Tibial artery (tissue), 4 donors: Measurements from ENCODE around the gene SCG5.
"Not testable (repeated sequence)": the region's sequence is repeated elsewhere in the genome, so short reads cannot be mapped to it uniquely, and the experiment has no call there.

ENCODE experiments used
- DNase-seq, 2 donors: peaks; one replicate each; pipeline ENCODE4 v3.0.0-alpha.2; 2019
- H3K27ac ChIP-seq, 2 donors: fragments of 200-600 bp; sonication (generic) in 1 of 2; 1 replicate in 1 of 2; 2 replicates in 1 of 2; pipeline ENCODE4 v1.5.1; 2018 to 2019; ENCODE audit warnings: mild to moderate bottlenecking in 1 of 2
- H3K27me3 ChIP-seq, 2 donors: fragments of 200-600 bp; sonication (generic) in 1 of 2; one replicate each; pipeline versions ENCODE4 v1.5.1 to v1.6.0; 2016 to 2019
- H3K36me3 ChIP-seq, 3 donors: fragments of 200-600 bp; sonication (generic) in 2 of 3; one replicate each; pipeline ENCODE4 v1.5.1; 2016 to 2019; ENCODE audit warnings: mild to moderate bottlenecking in 2 of 3
- H3K4me1 ChIP-seq, 4 donors: fragments of 200-600 bp; sonication (generic) in 2 of 4; 1 replicate in 3 of 4; 2 replicates in 1 of 4; pipeline ENCODE4 v1.5.1; 2016 to 2019
- H3K4me3 ChIP-seq, 2 donors: fragments of 200-600 bp; sonication (generic) in 1 of 2; 1 replicate in 1 of 2; 2 replicates in 1 of 2; pipeline ENCODE4 v1.5.1; 2018 to 2019; ENCODE audit warnings: mild to moderate bottlenecking in 2 of 2
- H3K9me3 ChIP-seq, 3 donors: fragments of 200-600 bp; sonication (generic) in 1 of 3; one replicate each; pipeline ENCODE4 v1.5.1; 2016 to 2019
- intact Hi-C: fragments of 100-400 bp; cut with DNase I; formaldehyde crosslinking; loops from one replicate; pipeline ENCODE4 v1.15.0; 2023; ENCODE audit warnings: low total_unique reads
- TF ChIP-seq, protein P1 (sequence below), 2 experiments: fragments of 200-600 bp in 1 of 2; fragments of 450-650 bp in 1 of 2; IDR thresholded peaks; one replicate each; pipeline ENCODE4 v1.5.1; 2017 to 2019; ENCODE audit warnings: antibody characterized with exemption in 2 of 2, mild to moderate bottlenecking in 1 of 2, moderate library complexity in 1 of 2

Gene SCG5, protein sequence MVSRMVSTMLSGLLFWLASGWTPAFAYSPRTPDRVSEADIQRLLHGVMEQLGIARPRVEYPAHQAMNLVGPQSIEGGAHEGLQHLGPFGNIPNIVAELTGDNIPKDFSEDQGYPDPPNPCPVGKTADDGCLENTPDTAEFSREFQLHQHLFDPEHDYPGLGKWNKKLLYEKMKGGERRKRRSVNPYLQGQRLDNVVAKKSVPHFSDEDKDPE

DNA sequence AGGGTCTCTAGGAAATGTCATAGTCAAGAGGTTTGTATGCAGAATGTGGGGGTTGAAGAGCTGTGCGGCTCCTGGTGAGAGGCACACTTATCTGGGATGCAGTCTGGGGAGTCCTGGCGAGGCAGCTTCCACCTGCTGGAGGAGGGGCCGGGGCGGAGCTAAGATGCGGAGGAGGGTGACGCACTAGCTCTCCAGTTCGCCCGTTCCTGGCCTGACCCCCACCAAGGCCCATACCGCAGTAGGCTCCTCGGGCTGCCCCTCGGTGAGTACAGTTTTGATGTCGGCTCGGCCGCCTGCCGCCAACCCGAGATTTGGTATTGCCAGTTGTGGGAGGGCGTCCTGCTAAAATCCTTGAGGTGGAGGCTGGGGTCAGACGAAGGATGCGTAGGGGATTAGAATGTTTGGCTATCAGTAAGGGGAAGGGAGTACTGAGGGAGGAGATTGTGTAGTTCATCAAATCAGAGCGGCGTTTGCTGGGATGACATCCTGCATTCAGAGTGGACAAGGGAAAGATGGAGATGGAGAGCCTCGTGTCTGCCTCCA lies at the start of gene SCG5:
Gene SCG5 (plus strand): TSS at position 194 of the 543 bp plus-strand sequence. CDS start 1,883 bp downstream, outside the sequence.
- peaks cover 0 to 7% of the 10 kb centered on the region in 2 donors for H3K27me3 ChIP-seq
- peak within 1 kb of the TSS in 1 of 2 donors; percentile 33 for H3K4me3 ChIP-seq
- H3K27ac ChIP-seq, result no peak within 1 kb of the TSS
- TF ChIP-seq, protein P1, sequence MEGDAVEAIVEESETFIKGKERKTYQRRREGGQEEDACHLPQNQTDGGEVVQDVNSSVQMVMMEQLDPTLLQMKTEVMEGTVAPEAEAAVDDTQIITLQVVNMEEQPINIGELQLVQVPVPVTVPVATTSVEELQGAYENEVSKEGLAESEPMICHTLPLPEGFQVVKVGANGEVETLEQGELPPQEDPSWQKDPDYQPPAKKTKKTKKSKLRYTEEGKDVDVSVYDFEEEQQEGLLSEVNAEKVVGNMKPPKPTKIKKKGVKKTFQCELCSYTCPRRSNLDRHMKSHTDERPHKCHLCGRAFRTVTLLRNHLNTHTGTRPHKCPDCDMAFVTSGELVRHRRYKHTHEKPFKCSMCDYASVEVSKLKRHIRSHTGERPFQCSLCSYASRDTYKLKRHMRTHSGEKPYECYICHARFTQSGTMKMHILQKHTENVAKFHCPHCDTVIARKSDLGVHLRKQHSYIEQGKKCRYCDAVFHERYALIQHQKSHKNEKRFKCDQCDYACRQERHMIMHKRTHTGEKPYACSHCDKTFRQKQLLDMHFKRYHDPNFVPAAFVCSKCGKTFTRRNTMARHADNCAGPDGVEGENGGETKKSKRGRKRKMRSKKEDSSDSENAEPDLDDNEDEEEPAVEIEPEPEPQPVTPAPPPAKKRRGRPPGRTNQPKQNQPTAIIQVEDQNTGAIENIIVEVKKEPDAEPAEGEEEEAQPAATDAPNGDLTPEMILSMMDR (IDR thresholded peaks at IDR 0.05), result no peak
- H3K36me3 ChIP-seq, result no peaks in the 10 kb centered on the region
- intact Hi-C loops, result no loop called here
- DNase-seq, result no peak
- peaks cover 0 to 4% (median 2%) of the 10 kb centered on the region in 4 donors for H3K4me1 ChIP-seq
- H3K9me3 ChIP-seq, result no peaks in the 10 kb centered on the region

DNA sequence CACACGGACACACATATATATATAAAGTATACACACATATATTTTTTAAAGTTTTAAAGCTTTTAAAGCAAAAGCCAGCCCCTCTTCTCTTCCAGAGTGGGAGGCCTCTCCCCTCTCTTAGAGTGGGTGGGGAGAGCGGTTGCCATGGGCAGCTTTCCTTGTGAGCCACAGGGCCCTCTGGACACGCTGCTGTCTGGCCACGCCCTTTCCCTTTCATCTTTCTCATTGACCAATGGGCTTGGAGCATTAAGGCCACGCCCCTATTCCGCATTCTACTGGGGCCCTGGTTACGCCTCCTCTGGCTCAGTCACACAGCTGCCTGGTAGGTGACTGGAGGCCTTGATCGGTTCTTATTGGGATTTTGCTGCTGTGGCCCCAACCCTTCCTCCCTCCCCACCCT lies 48.4 kb upstream of the SCG5 start, which contains the start of gene GOLGA8N:
Gene GOLGA8N (plus strand): TSS at position 306 of the 400 bp plus-strand sequence.
- H3K4me3 ChIP-seq, H3K4me1 ChIP-seq, H3K9me3 ChIP-seq, DNase-seq, H3K27ac ChIP-seq, intact Hi-C loops, H3K27me3 ChIP-seq, H3K36me3 ChIP-seq: not testable (repeated sequence)

DNA sequence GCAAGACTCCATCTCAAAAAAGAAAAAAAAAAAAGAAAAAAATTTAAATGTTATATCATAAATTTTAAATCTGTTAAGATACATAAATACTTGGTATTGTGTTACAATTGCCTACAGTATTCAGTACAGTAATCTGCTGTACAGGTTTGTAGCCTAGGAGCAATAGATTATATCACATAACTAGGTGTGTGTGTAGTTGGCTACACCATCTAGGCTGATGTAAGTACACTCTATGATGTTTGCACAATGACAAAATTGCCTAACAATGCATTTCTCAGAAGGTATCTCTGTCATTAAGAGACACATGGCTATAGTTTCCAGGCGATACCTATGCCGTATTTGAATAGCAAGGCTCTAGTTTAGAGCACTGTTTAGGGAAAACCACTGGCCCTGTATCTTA lies 32.0 kb upstream of the SCG5 start:
- H3K36me3 ChIP-seq, H3K27me3 ChIP-seq, H3K27ac ChIP-seq, H3K9me3 ChIP-seq, intact Hi-C loops, DNase-seq, H3K4me1 ChIP-seq, H3K4me3 ChIP-seq: not testable (repeated sequence)

DNA sequence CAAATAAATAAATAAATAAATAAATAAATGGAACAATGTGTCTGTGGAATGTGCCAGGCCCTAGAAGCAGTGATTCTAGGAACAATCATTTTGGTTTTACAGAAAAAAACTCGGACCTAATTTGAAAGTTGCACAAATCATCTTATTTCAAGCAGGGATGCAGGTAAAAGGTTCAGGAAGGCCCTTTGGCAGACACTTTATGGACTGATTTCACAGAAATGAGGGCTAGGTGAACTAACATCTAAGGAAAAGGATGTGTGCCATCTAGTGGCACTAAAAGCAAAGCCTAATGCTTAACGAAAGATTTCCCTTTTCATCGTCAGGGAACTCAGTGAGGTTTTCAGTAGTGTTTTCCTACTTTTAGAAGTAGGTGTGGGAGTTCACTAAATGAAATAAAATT lies 30.8 kb upstream of the SCG5 start:
- H3K4me3 ChIP-seq, H3K4me1 ChIP-seq, intact Hi-C loops, H3K27ac ChIP-seq, H3K27me3 ChIP-seq, H3K9me3 ChIP-seq, DNase-seq, H3K36me3 ChIP-seq: not testable (repeated sequence)
- TF ChIP-seq, protein P1 (IDR thresholded peaks at IDR 0.05), result peak in 1 of 2 experiments; percentile 21

DNA sequence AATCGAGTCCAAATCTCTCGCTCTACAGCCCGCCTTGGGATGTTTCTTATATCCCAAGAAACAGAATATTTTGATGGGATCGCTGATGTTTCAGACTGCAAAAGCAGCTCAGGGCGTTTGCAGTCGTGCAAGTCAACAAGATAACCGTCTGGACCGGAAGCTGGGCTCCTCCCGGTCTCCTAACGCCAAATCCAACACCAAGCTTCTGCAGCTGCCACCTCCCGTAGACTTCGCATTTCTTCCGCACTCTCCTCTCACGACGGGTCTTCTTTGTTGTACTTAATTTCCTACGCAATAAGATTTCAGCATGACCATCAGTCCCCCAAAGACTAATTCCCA lies 26.8 kb upstream of the SCG5 start:
- H3K27ac ChIP-seq, result peak overlapping the region; percentile 64 to 72
- H3K27me3 ChIP-seq, H3K36me3 ChIP-seq, intact Hi-C loops, H3K9me3 ChIP-seq, DNase-seq, H3K4me1 ChIP-seq: not testable (repeated sequence)
- H3K4me3 ChIP-seq, result peak overlapping the region; percentile 52 to 57

DNA sequence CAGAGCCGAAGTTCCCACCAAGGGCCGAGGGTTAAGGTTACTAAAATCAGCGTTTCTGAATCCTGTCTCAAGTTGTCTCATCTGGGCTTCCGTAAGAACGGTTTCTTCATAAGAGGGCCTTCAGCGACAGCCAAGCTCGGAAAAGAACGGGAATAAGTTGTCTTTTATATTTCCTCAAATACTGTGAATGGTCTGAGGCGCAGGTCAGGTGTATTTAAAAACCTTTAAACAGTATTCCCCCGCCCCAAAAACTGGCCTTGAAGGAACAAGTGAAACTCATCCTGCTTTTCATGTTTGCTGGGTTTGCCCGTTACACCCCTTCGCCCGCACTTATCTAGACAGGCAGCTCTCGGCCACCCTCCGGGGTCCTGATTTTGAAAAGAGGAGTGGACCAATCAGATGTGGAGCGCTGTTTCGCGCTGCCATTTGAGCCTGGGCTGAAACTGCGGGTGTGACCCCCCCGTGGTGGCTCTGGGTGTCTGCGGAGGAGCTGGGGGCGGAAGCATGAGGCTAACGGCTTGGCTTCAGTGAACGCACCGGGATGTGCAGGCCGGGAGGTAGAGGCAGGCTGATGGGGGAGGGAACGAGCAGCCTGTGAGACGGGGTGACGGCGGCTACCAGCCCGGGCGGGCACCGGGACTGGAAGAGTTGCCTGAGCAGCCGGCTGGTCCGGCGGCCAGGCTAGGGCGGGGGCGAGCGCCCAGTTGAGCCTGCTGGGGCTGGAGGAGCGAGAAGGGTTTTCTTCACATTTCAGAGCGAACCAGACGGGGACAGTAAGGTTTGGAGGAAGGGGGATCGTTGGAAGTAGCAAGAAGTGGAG lies 26.2 kb upstream of the SCG5 start, which contains the start of gene ARHGAP11A:
Gene ARHGAP11A (plus strand): TSS at position 454 of the 820 bp plus-strand sequence. CDS start 708 bp downstream, outside the sequence.
- Histone ChIP-seq H3K4me3 (peak within 1 kb of the TSS; percentile 52 to 57), H3K27ac (peak within 1 kb of the TSS; percentile 64 to 72)
- DNase-seq, result peak; percentile 74 to 84
- H3K27me3 ChIP-seq, H3K9me3 ChIP-seq, intact Hi-C loops, H3K4me1 ChIP-seq, H3K36me3 ChIP-seq: not testable (repeated sequence)

DNA sequence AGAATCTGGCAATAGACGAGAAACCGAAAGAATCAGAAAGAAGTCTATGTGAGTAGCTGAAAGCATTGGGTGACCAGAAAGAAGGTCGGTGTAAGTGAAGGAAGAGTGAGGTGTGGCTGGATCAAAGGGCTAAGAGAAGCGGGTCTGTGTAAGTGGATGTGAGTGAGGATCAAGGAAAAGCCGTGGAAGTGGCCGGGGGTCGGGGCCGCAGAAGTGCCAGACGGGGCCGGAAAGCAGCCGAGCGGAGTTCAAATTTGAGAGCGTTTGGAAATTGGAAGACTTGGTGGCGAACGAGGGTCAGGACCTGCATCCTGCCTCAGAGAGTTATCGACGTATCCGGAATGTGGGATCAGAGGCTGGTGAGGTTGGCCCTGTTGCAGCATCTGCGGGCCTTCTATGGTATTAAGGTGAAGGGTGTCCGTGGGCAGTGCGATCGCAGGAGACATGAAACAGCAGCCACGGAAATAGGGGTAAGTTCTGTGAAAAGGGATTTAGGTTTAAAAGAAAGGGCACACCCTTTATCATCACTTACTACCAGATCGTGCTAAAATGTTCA lies 25.6 kb upstream of the SCG5 start:
- H3K36me3 ChIP-seq, H3K4me1 ChIP-seq, intact Hi-C loops, DNase-seq, H3K27me3 ChIP-seq, H3K9me3 ChIP-seq: not testable (repeated sequence)
- Histone ChIP-seq H3K4me3 (peak overlapping the region; percentile 52 to 57), H3K27ac (peak overlapping the region in 1 of 2 donors; percentile 64)

DNA sequence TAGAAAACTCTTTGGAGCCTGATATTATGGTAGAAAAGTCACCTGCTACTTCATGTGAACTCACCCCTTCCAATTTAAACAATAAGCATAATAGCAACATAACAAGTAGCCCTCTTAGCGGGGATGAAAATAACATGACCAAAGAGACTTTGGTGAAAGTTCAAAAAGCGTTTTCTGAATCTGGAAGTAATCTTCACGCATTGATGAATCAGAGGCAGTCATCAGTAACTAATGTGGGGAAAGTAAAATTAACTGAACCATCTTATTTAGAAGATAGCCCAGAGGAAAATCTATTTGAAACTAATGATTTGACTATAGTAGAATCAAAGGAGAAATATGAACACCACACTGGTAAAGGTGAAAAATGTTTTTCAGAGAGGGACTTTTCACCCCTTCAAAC lies 5.1 kb upstream of the SCG5 start:
- H3K9me3 ChIP-seq, result no peaks in the 10 kb centered on the region
- H3K4me3 ChIP-seq, result no peak overlapping the region
- intact Hi-C loops, result no loop called here
- peaks cover 0 to under 1% (median under 1%) of the 10 kb centered on the region in 4 donors for H3K4me1 ChIP-seq
- no peaks in the 10 kb centered on the region for H3K27me3 ChIP-seq
- no peak for DNase-seq
- no peaks in the 10 kb centered on the region for H3K36me3 ChIP-seq
- TF ChIP-seq, protein P1 (IDR thresholded peaks at IDR 0.05), result no peak
- no peak overlapping the region for H3K27ac ChIP-seq
